Mesenteric fat pad (tissue), 1 donor: ENCODE results near the gene MCM9. TPM values are rescaled to one million over a fixed set of nuclear protein-coding genes. Genes with fewer than 3 reads are reported as not detected.

Experiments used
- DNase-seq: peaks from one replicate; pipeline ENCODE4 v3.0.0-alpha.2; 2020; ENCODE audit warnings: low spot score
- long read RNA-seq: library from polyadenylated mRNA; unstranded; transcript quantifications from one replicate; pipeline ENCODE4 v2.0.0, GENCODE V29; 2020
- total RNA-seq: library from RNA; stranded (reverse); fragmentation: NEBNext Ultra II Directional; extraction: Animal tissue kit (Norgen Biotek cat#: 25700); gene quantifications from one replicate; pipeline ENCODE4 v1.2.1, GENCODE V29; 2021
- donor health status: DM: yes; HTN: yes; CAD: no.

The MCM9 gene
- total RNA-seq: 9.4 TPM
- long read RNA-seq, partial matches to known transcripts: 3 of 10 reads
- long read RNA-seq, other reads (novel, unspliced or antisense): 6 of 10 reads

- DNase-seq: peak; percentile 98
These were observed at the start of gene MCM9 for GRCh38 chr6:118934461-118935330. Gene MCM9, minus strand, starts transcription at chr6:118935159. Its CDS starts 3,436 bp downstream, at chr6:118931723.

GRCh38 chr6:118984342-118984741 is 49.4 kb upstream of the MCM9 start:
- DNase-seq: no peak

GRCh38 chr6:118982575-118982911 is 47.6 kb upstream of the MCM9 start:
- no peak for DNase-seq

- no peak for DNase-seq
These were observed 47.1 kb upstream of the MCM9 start for GRCh38 chr6:118981884-118982574.

GRCh38 chr6:118980063-118980462 is 45.1 kb upstream of the MCM9 start:
- DNase-seq: no peak

- no peak for DNase-seq
These were observed 39.8 kb upstream of the MCM9 start for GRCh38 chr6:118974790-118975189.

- DNase-seq: no peak
These were observed 36.7 kb upstream of the MCM9 start for GRCh38 chr6:118971682-118972081.

- DNase-seq: no peak
These were observed 35.9 kb upstream of the MCM9 start for GRCh38 chr6:118970866-118971265.

GRCh38 chr6:118968416-118968815 is 33.5 kb upstream of the MCM9 start:
- DNase-seq: no peak

- no peak for DNase-seq
These were observed 32.3 kb upstream of the MCM9 start for GRCh38 chr6:118967239-118967638.

GRCh38 chr6:118965843-118966370 is 30.9 kb upstream of the MCM9 start:
- DNase-seq: no peak

GRCh38 chr6:118965371-118965770 is 30.4 kb upstream of the MCM9 start:
- DNase-seq: no peak

- DNase-seq: no peak
These were observed 28.0 kb upstream of the MCM9 start for GRCh38 chr6:118963003-118963402.

- no peak for DNase-seq
These were observed 24.9 kb upstream of the MCM9 start for GRCh38 chr6:118959903-118960302.

- DNase-seq: no peak
These were observed 18.4 kb upstream of the MCM9 start for GRCh38 chr6:118953391-118953790.

- no peak for DNase-seq
These were observed 17.7 kb upstream of the MCM9 start for GRCh38 chr6:118952683-118953082.

GRCh38 chr6:118945217-118945616 is 10.3 kb upstream of the MCM9 start:
- no peak for DNase-seq

- DNase-seq: no peak
These were observed 5.8 kb upstream of the MCM9 start for GRCh38 chr6:118940770-118941169.

GRCh38 chr6:118939683-118940082 is 4.7 kb upstream of the MCM9 start:
- no peak for DNase-seq

- no peak for DNase-seq
These were observed 1.2 kb upstream of the MCM9 start for GRCh38 chr6:118935978-118936703.

GRCh38 chr6:118935331-118935668 is 341 bp upstream of the MCM9 start:
- no peak for DNase-seq
